ENCODE measurements around the gene C1orf226.
"Not testable (repeated sequence)": the region's sequence is repeated elsewhere in the genome, so short reads cannot be mapped to it uniquely, and the experiment has no call there.

Gene C1orf226

GRCh38 chr1:162421258-162422164 is 40.0 kb downstream of the C1orf226 start:
- H3K4me3 ChIP-seq (ENCODE audit: control insufficient read depth, low read depth, low read length) = no peak overlapping the region
- no peak for TF ChIP-seq CTCF (IDR thresholded peaks at IDR 0.05; ENCODE audit: control insufficient read depth, insufficient read depth, low read depth, low read length, missing control alignments)
- DNase-seq (ENCODE audit: low read depth) = no peak

GRCh38 chr1:162422662-162423375 is 41.3 kb downstream of the C1orf226 start:
- TF ChIP-seq CTCF (IDR thresholded peaks at IDR 0.05; ENCODE audit: control insufficient read depth, insufficient read depth, low read depth, low read length, missing control alignments) = no peak
- no peak overlapping the region for H3K4me3 ChIP-seq (ENCODE audit: control insufficient read depth, low read depth, low read length)
- DNase-seq (ENCODE audit: low read depth) = no peak

GRCh38 chr1:162430583-162430982 is 49.1 kb downstream of the C1orf226 start:
- no peak for TF ChIP-seq CTCF (IDR thresholded peaks at IDR 0.05; ENCODE audit: control insufficient read depth, insufficient read depth, low read depth, low read length, missing control alignments)
- H3K4me3 ChIP-seq (ENCODE audit: control insufficient read depth, low read depth, low read length) = no peak overlapping the region

GRCh38 chr1:162432977-162433713 is 51.6 kb downstream of the C1orf226 start:
- not testable (repeated sequence) for H3K4me3 ChIP-seq (ENCODE audit: control insufficient read depth, low read depth, low read length); DNase-seq (ENCODE audit: low read depth)

More at GRCh38 chr1:162430583-162430982, 49.1 kb downstream of the C1orf226 start:
- DNase-seq (ENCODE audit: low read depth) = no peak
